Astrocyte of the cerebellum (primary cell): ENCODE measurements around the gene C2CD3.

Experiments
- DNase-seq: peaks from one replicate; pipeline ENCODE4 v3.0.0-alpha.2; 2011; ENCODE audit warnings: low read depth
- H3K4me3 ChIP-seq: 2 replicates; pipeline ENCODE4 v1.5.1; 2011; ENCODE audit warnings: mild to moderate bottlenecking, low read depth, low read length, moderate library complexity
- in situ Hi-C: cut with HindIII; loops from 2 replicates; pipeline ENCODE4 v1.10.0; 2017; ENCODE audit warnings: low sequenced_read_pairs
- TF ChIP-seq, protein P1 (sequence below): IDR thresholded peaks from 2 replicates; pipeline ENCODE4 v1.5.1; 2012; ENCODE audit warnings: low read length, low read depth, moderate library complexity, mild to moderate bottlenecking; ENCODE audit errors: missing control alignments

The C2CD3 gene

DNA sequence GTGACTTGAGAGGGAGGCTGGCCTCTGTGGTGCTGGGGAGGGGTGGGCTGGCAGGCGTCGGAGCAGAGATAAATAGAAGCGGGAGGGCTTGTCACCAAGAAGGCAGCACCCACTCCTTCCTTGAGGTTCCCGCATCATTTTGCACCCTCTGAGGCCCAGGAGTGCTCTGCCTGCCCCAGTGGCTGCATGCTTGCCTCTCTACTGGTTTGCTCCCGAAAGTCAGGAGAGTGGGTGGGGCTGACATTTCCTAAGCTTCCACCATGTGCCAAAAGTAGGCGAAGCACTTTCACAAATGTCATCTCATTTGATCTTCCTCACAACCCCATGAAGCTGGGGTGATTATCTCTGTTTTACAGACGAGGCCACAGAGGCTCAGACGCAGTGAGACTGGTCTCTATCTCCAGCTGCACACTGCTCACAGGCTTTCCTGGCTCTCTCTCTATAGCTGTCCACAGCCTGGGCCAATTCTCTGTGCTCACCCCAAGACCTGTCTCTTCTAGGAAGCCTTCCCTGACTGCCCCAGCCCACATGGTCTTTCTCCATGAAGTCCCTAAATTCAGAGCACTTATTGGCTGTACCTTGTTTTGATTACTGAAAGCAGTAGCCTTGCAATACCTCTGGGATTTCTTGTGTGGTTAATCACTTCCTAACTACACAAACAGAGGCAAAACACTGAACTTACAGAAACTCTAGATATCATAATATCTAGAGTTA is 159.3 kb downstream of the C2CD3 start:
- in situ Hi-C loops = loop anchor here (5.0 kb wide), 1 partner anchor 61 kb away; no protein-coding TSS in a partner anchor
- no peak for DNase-seq
- no peak overlapping the region for H3K4me3 ChIP-seq
- TF ChIP-seq, protein P1, sequence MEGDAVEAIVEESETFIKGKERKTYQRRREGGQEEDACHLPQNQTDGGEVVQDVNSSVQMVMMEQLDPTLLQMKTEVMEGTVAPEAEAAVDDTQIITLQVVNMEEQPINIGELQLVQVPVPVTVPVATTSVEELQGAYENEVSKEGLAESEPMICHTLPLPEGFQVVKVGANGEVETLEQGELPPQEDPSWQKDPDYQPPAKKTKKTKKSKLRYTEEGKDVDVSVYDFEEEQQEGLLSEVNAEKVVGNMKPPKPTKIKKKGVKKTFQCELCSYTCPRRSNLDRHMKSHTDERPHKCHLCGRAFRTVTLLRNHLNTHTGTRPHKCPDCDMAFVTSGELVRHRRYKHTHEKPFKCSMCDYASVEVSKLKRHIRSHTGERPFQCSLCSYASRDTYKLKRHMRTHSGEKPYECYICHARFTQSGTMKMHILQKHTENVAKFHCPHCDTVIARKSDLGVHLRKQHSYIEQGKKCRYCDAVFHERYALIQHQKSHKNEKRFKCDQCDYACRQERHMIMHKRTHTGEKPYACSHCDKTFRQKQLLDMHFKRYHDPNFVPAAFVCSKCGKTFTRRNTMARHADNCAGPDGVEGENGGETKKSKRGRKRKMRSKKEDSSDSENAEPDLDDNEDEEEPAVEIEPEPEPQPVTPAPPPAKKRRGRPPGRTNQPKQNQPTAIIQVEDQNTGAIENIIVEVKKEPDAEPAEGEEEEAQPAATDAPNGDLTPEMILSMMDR = no peak

DNA sequence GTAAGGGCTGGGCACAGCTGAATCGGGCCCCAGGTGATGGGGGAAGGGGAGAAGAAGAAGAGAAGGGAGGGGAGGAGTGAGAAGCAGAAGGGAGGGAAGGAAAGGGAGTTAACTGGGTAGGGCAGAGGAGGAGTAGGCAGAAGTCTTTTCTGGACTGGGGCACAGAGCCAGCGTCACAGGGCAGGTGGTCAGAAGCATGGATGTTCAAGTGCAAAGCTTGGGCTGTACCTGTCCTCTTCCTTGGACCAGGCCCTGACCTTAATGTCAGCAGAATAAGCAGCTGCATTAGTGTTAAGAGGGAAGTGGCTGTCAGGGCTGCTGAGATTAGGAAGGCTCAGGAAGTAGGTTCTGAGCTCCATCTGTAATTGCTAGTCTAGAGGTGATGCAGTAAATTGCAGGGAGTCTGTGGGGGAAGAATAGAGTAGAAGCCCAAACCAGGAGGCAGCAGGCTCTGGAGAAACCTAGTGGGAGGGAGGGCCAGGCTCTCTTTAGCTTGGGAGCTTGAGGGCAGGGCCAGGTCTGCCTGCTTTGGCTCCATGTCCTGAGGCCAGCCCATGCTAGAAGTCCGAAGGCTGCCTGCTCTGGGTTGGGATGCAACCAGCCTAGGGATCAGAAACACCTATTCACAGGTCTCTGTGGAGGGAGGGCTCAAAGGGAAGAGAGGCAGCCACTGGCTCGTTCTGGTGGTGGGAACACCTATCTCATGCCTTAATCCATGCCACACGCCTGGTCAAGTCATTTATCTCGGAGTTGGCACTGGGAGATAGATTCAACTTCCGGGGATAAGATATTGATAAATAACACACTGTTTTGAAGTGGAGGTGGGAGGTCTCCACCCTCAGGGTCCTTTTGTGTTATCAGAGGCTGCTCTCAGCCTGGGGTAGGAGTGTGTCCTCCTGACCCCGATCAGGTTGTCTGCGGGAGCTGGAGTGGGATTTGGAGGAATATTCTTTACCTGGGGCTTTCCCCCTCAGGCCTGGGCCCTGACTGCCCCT is 160.2 kb downstream of the C2CD3 start:
- no peak overlapping the region for H3K4me3 ChIP-seq
- TF ChIP-seq, protein P1 = no peak
- DNase-seq = no peak
- in situ Hi-C loops = loop anchor here (5.0 kb wide), 1 partner anchor 62 kb away; no protein-coding TSS in a partner anchor

DNA sequence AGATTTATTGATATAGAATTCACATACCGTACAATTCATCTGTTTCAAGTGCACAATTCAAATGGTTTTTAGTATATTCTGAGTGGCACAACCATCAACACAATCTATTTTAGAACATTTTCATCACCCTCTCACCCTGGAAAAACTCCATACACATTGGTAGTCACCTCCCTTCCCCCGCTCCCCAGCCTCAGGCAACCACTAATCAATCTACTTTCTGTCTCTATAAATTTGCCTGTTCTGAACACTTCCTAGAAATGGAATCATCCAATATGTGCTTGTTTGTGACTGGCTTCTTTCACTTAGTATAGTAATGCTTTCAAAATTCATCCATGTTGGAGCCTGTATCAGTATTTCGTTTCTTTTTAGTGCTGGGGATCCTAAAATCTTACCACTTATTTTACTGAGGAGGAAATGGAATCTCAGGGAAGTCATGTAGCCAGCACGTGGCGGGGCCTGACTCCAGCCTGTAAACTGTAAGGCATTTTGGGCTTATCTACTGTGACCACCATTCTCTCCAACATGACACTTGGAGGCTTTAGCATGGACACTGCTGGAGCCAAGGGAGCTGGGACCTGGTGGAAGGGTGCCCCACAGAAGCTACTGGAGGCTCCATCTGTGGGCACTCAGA is 161.0 kb downstream of the C2CD3 start:
- H3K4me3 ChIP-seq = no peak overlapping the region
- in situ Hi-C loops = loop anchor here (5.0 kb wide), 1 partner anchor 63 kb away; no protein-coding TSS in a partner anchor
- no peak for DNase-seq
- TF ChIP-seq, protein P1 = no peak

DNA sequence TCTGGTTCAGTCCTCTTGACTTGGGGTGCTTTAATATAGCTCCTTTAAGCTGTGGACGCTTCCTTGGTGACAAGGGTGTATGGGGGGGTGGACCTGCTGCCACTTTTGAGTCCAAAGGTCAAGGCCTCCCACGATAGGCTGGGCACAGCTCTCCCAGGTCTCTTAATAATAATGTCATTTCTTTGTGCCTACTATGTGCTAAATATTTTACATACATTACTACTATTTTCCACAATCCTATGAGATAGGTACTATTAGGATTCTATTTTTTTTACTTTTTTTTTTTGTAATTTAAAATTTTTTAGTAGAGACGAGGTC is 161.6 kb downstream of the C2CD3 start:
- TF ChIP-seq, protein P1 = no peak
- in situ Hi-C loops = no loop called here

DNA sequence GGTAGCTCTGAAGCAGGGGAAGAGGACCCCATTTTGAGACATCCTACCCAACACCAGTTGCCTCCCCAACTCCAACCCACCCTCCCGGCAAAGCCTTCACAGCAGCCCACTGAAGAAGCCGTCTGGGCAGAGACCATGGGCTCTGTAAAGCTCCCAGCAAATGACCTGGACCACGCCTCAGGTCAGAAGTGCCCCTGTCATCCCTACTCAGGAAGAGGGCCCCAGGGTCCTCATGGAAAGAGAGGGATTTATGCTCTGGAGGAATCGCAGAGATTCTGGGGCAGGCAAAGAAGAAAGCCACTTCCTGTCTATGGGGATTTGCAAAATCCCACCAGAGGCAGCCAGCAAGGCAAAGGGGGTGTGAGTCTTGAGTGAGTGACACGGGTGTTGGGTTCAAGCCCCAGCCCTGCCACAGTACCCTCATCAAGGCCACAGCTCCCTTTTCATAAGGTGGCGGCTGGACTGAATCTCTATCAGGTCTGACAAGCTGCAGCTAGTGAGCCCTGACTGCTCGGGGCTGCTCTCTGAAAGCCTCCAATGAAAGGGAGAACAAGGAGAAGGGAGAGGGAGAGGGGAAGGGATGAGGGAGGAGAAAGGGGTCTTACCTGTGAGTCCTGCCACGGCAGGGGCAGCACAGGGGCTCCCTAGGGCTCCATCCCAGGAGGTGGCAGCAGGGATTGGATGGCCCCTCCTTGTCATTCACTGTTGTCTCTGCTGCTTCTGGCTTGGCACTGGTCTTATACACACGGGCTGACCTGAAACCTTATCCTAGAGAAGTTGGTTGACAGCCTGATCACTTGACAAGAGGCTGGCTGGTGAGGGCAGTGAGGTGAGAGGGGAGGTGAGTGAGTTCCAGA is 162.2 kb downstream of the C2CD3 start, which contains the start of gene UCP3:
Gene UCP3, minus strand, starts transcription at position 713 of the 857 bp plus-strand sequence. CDS start 2,043 bp downstream, outside the sequence.
- in situ Hi-C loops = no loop called here
- H3K4me3 ChIP-seq = no peak within 1 kb of the TSS
- TF ChIP-seq, protein P1 = no peak
- DNase-seq = no peak

More for the DNA sequence above, 161.6 kb downstream of the C2CD3 start:
- no peak for DNase-seq
- H3K4me3 ChIP-seq = no peak overlapping the region
